HG02885 (cell line): ENCODE results near the gene SORL1.
"Not testable (repeated sequence)": the region's sequence is repeated elsewhere in the genome, so short reads cannot be mapped to it uniquely, and the experiment has no call there.

Source experiments
- ATAC-seq: cut with Tn5 transposase; IDR thresholded peaks from one replicate; pipeline ENCODE4 v1.9.1; 2021; ENCODE audit warnings: mild to moderate bottlenecking; ENCODE audit not compliant: unreplicated experiment, poor library complexity

Gene SORL1, protein sequence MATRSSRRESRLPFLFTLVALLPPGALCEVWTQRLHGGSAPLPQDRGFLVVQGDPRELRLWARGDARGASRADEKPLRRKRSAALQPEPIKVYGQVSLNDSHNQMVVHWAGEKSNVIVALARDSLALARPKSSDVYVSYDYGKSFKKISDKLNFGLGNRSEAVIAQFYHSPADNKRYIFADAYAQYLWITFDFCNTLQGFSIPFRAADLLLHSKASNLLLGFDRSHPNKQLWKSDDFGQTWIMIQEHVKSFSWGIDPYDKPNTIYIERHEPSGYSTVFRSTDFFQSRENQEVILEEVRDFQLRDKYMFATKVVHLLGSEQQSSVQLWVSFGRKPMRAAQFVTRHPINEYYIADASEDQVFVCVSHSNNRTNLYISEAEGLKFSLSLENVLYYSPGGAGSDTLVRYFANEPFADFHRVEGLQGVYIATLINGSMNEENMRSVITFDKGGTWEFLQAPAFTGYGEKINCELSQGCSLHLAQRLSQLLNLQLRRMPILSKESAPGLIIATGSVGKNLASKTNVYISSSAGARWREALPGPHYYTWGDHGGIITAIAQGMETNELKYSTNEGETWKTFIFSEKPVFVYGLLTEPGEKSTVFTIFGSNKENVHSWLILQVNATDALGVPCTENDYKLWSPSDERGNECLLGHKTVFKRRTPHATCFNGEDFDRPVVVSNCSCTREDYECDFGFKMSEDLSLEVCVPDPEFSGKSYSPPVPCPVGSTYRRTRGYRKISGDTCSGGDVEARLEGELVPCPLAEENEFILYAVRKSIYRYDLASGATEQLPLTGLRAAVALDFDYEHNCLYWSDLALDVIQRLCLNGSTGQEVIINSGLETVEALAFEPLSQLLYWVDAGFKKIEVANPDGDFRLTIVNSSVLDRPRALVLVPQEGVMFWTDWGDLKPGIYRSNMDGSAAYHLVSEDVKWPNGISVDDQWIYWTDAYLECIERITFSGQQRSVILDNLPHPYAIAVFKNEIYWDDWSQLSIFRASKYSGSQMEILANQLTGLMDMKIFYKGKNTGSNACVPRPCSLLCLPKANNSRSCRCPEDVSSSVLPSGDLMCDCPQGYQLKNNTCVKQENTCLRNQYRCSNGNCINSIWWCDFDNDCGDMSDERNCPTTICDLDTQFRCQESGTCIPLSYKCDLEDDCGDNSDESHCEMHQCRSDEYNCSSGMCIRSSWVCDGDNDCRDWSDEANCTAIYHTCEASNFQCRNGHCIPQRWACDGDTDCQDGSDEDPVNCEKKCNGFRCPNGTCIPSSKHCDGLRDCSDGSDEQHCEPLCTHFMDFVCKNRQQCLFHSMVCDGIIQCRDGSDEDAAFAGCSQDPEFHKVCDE (N-terminal part only)

DNA sequence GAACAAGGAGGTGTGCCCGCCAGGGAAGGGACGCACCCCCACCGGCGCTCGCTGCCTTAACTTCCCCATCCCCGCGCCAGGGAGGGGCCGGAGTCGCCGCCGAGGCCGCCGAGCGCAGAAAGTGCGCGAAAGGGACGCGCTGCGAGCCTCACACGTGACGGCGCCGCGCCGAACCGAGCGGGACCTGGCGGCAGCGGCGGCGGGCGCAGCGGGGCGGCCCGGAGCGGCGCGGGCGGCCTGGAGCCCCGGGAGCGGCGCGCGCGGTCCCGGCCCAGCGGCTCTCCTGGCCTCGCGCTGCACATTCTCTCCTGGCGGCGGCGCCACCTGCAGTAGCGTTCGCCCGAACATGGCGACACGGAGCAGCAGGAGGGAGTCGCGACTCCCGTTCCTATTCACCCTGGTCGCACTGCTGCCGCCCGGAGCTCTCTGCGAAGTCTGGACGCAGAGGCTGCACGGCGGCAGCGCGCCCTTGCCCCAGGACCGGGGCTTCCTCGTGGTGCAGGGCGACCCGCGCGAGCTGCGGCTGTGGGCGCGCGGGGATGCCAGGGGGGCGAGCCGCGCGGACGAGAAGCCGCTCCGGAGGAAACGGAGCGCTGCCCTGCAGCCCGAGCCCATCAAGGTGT, at the start of gene SORL1:
SORL1 (plus strand) TSS at position 329 of the 623 bp plus-strand sequence; CDS start at position 347, 18 bp downstream.
- ATAC-seq: peak; percentile 59

DNA sequence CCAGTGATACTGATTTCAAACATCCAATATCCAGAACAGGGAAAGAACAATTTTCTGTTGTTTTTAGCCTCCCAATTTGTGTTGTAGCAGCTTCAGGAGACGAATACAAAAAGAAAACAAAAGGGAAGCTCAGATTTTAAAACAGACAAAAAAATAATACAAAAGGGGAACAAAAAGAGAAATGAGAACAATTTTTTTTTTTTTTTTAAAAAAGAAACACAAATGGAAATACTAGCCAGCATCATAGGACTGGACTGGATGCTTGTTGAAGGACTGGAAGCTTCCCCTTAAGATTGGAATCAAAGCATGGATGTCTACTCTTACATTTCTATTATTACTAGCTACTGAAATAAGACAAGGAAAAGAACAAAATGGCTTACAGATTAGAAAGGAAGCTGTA, 46.5 kb upstream of the SORL1 start:
- ATAC-seq: no peak

DNA sequence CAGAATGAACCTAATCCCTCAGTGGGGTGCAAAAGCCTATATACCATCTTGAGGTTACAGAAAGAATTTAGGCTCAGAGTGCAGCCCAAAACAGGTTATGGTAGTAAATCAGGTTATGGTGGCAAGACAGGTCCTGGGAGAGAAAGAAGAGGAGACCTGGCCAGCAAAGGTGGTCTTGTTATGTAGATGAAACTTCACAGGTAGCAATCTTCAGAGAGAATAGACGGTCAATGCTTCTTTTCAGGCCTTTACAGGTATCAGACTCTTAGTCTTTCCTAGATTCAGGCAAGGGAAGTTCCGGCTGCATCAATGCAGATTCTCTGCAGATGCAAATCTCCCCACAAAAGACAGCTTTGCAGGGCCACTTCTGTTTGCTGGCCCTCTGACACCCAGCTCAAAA, 45.8 kb upstream of the SORL1 start:
- no peak for ATAC-seq

- no peak for ATAC-seq
Observed at GRCh38 chr11:121408830-121409229, 43.3 kb upstream of the SORL1 start.

GRCh38 chr11:121410041-121410440, 42.1 kb upstream of the SORL1 start:
- ATAC-seq: not testable (repeated sequence)

- ATAC-seq: not testable (repeated sequence)
Observed at GRCh38 chr11:121411330-121411729, 40.8 kb upstream of the SORL1 start.

DNA sequence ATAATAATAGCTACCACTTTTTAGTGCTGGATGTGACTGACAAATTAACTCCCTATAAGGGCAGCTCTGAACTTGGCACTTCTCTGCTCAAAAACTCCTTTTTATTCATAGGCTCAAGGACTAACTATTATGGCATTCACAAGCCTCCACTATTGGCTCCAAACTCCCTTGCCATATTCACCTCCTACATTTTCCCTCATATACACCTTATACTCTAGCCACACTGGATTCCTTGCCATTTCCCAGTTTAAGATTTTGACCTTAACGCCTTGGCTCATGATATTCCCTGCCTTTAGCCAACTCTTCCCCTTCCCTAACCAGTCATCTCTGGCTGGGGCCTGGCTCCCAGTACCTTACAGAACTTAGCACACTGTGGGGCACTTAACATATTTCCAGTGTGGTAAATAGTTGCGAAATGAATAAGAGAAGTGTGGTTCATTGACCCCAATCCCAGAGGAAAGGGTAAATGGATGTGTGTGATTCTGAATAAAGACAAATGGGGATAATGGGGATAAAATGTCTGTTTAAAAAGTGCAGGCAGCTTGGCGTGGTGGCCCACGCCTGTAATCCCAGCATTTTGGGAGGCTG, 40.0 kb upstream of the SORL1 start:
- no peak for ATAC-seq

GRCh38 chr11:121412711-121413415, 39.3 kb upstream of the SORL1 start:
- ATAC-seq: no peak

GRCh38 chr11:121414141-121414913, 37.8 kb upstream of the SORL1 start:
- no peak for ATAC-seq

DNA sequence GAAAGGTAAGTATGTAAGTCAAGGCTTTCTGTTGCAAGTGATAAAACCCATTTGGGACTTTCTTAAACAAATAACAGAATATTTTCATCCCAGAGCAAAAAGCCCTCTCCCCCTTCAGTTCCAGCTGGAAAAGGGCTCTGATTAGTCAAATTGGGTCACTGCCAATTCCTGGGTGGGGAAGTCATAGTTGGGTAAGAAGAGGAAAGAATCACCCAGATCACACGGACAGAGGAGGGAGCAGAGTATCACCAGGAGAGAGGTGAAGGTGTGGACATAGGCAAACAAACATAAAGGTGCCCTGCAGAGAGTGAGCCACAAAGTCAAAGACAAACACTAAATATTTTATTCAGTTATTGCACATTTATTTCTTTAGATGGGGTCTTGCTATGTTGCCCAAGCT, 36.3 kb upstream of the SORL1 start:
- no peak for ATAC-seq

DNA sequence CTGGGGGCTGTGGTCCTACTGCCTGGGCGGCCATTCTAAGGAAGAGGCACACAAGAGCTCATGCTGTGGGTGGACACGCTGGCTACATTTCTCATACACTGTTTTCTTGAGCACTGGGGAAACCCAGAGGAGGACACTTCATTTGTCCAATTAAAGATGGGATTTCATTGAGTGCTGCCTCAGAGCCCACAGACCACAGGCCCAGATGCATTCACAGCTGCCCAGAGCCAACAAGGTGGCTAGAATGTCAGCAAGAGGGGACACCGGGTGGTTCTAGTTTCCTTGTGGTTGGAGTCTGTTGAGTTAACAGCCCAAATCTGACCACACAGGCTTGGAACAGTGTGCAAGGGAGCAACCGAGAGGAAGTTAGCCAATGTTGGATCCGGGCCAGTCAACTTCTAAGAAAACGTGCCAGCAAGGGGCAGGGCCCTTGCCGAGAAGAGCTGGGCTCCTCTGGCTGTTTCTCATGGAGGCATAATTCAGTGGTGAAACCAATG, 35.0 kb upstream of the SORL1 start:
- peak; percentile 60 for ATAC-seq

DNA sequence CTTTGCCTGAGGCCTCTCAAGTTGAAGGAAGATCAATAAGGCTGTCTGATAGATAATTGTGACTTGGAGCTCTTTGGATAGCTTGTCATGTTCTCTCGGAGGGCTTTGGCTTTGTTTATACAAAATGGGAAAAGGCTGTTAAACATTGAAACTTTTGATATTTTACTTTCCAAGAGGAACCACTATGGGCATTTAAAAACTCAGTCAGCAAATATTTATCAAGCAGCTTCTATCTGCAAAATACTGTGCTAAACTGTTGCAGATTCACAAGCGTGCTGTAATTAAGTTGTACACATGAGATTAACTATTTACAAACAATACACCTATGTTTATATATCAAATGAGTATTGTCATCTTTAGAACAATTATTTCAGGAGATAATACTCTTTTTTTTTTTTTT, 34.5 kb upstream of the SORL1 start:
- ATAC-seq: no peak

DNA sequence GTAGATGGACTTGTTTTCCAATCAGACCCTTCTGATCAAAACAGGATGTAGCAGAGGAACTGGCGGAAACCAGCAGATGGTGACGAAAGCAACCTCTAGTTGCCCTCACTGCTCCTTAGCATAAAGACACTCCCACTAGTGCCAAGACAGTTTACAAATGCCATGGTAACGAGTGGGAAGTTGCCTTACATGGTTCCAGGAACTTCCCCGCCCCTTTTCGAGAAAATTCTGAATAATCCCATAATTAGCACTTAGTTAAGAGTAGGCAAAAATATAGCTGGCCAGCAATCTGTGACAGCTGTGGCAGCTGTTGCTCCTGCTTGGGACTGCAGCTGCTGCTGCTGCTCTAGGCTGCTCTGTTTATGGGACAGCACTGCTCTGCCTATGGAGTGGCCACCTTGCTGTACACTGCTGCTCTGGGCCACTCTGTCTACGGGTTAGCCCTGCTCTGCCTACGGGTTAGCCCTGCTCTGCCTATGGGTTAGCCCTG, 33.4 kb upstream of the SORL1 start:
- ATAC-seq: no peak

GRCh38 chr11:121419836-121420235, 32.3 kb upstream of the SORL1 start:
- no peak for ATAC-seq

GRCh38 chr11:121420398-121420797, 31.7 kb upstream of the SORL1 start:
- no peak for ATAC-seq

DNA sequence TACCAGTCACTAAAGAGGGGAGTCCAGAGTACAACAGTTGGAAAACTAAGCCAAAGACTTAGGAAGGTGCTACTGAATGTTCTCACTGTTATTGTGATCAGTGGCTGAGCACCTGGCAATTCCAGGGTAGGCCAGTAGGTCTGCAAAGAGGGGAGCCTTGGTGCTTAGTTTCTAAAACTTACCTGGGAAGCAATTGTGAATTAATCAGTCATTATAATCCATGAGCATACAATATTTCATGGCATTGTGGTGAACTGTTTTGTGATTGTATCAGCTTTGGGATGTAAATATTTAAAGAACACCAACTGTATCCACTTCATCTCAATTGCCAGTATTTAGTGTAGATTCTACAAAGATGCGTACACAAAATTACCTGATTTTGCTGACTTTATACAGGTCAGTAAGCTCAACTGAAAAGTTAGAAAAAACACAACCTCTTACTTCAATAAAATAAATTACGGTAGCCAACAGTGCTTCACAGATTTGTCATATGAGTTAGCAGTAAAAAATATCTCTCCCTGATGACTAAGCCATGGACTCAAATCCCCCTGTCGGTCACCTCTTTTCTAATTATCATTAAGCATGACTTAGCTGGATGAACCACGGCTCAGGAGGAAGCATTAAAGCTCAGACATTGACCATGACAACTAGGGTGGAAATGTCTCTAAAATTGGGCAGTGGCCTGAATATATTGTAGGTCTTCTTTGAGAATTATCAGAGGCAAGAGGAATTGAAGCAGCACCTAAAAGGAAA, 30.8 kb upstream of the SORL1 start:
- no peak for ATAC-seq

DNA sequence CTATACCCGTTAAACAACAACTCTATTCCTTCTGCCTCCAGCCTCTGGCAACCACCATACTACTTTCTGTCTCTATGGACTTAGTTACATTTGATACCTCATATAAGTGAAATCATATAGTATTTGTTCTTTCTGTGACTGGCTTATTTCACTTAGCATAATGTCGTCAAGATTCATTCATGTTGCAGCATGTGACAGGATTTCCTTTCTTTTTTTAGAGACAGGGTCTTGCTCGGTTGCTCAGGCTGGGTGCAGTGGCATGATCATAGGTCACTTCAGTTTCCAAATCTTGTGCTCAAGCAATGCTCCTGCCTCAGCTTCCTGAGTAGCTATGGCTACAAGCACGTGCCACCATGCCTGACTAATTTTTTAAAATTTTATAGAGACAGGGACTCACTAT, 29.4 kb upstream of the SORL1 start:
- ATAC-seq: peak; percentile 34
